ENCODE results near the gene HEMGN.

Gene HEMGN

GRCh38 chr9:97895211-97895610 lies 42.8 kb downstream of the HEMGN start:
- no peak for DNase-seq

GRCh38 chr9:97892421-97892820 lies 45.6 kb downstream of the HEMGN start:
- DNase-seq = no peak

- no peak for DNase-seq
These were observed 46.2 kb downstream of the HEMGN start for GRCh38 chr9:97891736-97892135.

- DNase-seq = peak; percentile 78
These were observed 47.8 kb downstream of the HEMGN start for GRCh38 chr9:97889941-97890887.

GRCh38 chr9:97880336-97880735 lies 57.6 kb downstream of the HEMGN start:
- DNase-seq = no peak
